Panc1 (cell line): Measurements from ENCODE around the gene ZNF155.

Source experiments
- POLR2AphosphoS5 ChIP-seq: IDR thresholded peaks from 2 replicates; pipeline ENCODE4 v1.6.1; 2012; ENCODE audit warnings: mild to moderate bottlenecking, low read depth, low read length, moderate library complexity
- REST ChIP-seq, 2 experiments: IDR thresholded peaks; 2 replicates each; pipeline ENCODE4 v1.6.1; 2011 to 2012; ENCODE audit warnings: low read depth in 2 of 2, control low read depth in 1 of 2, low read length in 1 of 2, mild to moderate bottlenecking in 1 of 2, moderate library complexity in 1 of 2; ENCODE audit not compliant: insufficient read depth in 1 of 2
- TCF7L2 ChIP-seq: IDR thresholded peaks from 2 replicates; pipeline ENCODE4 v1.6.1; 2011; ENCODE audit warnings: mild to moderate bottlenecking, low read depth, low read length, inconsistent platforms
- TF ChIP-seq, protein P1 (sequence below): fragments of 450-650 bp; IDR thresholded peaks from 2 replicates; pipeline ENCODE4 v1.5.1; 2017; ENCODE audit warnings: mild to moderate bottlenecking

- TF ChIP-seq, protein P1, sequence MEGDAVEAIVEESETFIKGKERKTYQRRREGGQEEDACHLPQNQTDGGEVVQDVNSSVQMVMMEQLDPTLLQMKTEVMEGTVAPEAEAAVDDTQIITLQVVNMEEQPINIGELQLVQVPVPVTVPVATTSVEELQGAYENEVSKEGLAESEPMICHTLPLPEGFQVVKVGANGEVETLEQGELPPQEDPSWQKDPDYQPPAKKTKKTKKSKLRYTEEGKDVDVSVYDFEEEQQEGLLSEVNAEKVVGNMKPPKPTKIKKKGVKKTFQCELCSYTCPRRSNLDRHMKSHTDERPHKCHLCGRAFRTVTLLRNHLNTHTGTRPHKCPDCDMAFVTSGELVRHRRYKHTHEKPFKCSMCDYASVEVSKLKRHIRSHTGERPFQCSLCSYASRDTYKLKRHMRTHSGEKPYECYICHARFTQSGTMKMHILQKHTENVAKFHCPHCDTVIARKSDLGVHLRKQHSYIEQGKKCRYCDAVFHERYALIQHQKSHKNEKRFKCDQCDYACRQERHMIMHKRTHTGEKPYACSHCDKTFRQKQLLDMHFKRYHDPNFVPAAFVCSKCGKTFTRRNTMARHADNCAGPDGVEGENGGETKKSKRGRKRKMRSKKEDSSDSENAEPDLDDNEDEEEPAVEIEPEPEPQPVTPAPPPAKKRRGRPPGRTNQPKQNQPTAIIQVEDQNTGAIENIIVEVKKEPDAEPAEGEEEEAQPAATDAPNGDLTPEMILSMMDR: no peak
- TF ChIP-seq TCF7L2 (peak; percentile 62), POLR2AphosphoS5 (peak; percentile 52; the same call in 1 of the 2 replicates), REST (IDR thresholded peaks at IDR 0.05; ENCODE audit: insufficient read depth in 1 of 2, low read depth in 2 of 2, low read length in 1 of 2) (no peak)
Observed at GRCh38 chr19:44002566-44003460, 18.8 kb downstream of the ZNF155 start, which contains the start of gene ZNF230.
